SU-DHL-6 (cell line): Measurements from ENCODE around the gene CGB8.

Experiments
- H2AFZ ChIP-seq: fragments of 200-600 bp; sonication (generic); 2 replicates; pipeline ENCODE4 v1.6.1; 2014; ENCODE audit warnings: low read depth, mild to moderate bottlenecking, moderate library complexity, mixed read lengths, antibody characterized with exemption, low read length; ENCODE audit not compliant: severe bottlenecking
- H3F3A ChIP-seq: fragments of 200-600 bp; shearing (Covaris generic); 2 replicates; pipeline ENCODE4 v1.6.0; 2016; ENCODE audit warnings: antibody characterized with exemption, mild to moderate bottlenecking; ENCODE audit not compliant: insufficient read depth
- H3K27ac ChIP-seq: fragments of 200-600 bp; sonication (generic); 2 replicates; pipeline ENCODE4 v1.5.1; 2016; ENCODE audit warnings: low read depth, mild to moderate bottlenecking, low read length, moderate library complexity, mixed read lengths
- H3K27me3 ChIP-seq: fragments of 200-600 bp; sonication (generic), shearing (Covaris generic); 2 replicates; pipeline ENCODE4 v1.6.0; 2014; ENCODE audit warnings: mild to moderate bottlenecking, low read length
- H3K36me3 ChIP-seq: fragments of 200-600 bp; sonication (generic); 2 replicates; pipeline ENCODE4 v1.6.1; 2014; ENCODE audit warnings: mild to moderate bottlenecking, low read length, mixed read lengths
- H3K4me2 ChIP-seq: fragments of 300-600, 200-600 bp; shearing (Covaris generic), sonication (generic); 2 replicates; pipeline ENCODE4 v1.6.0; 2014; ENCODE audit warnings: low read length, low read depth, mild to moderate bottlenecking; ENCODE audit not compliant: poor library complexity, severe bottlenecking
- H3K4me3 ChIP-seq: fragments of 200-600 bp; sonication (generic); 2 replicates; pipeline ENCODE4 v1.5.1; 2014; ENCODE audit warnings: antibody characterized with exemption, low read length, mild to moderate bottlenecking, mixed read lengths; ENCODE audit not compliant: insufficient read depth, poor library complexity, severe bottlenecking
- H3K79me2 ChIP-seq: fragments of 200-600 bp; sonication (generic); 2 replicates; pipeline ENCODE4 v1.6.1; 2014; ENCODE audit warnings: mild to moderate bottlenecking, low read length, moderate library complexity; ENCODE audit not compliant: insufficient read depth
- H3K9ac ChIP-seq: fragments of 200-600 bp; sonication (generic); 2 replicates; pipeline ENCODE4 v1.7.0; 2014; ENCODE audit warnings: mild to moderate bottlenecking, low read length
- H3K9me2 ChIP-seq: fragments of 200-600 bp; sonication (generic); replicated peaks from 2 replicates; pipeline ENCODE4 v1.6.1; 2014; ENCODE audit warnings: low read length; ENCODE audit not compliant: insufficient read depth
- H3K9me3 ChIP-seq: fragments of 200-600 bp; sonication (generic); 2 replicates; pipeline ENCODE4 v1.6.1; 2014; ENCODE audit warnings: low read length, mixed read lengths; ENCODE audit not compliant: insufficient read depth
- H4K20me1 ChIP-seq: fragments of 200-600 bp; sonication (generic); 2 replicates; pipeline ENCODE4 v1.6.1; 2014; ENCODE audit warnings: low read depth, mild to moderate bottlenecking, antibody characterized with exemption, low read length, moderate library complexity, mixed read lengths
- CTCF ChIP-seq: fragments of 200-600 bp; sonication (generic); IDR thresholded peaks from one replicate; pipeline ENCODE4 v1.5.1; 2017; ENCODE audit warnings: antibody characterized with exemption, mild to moderate bottlenecking, low read length, moderate library complexity; ENCODE audit not compliant: insufficient read depth, poor library complexity, severe bottlenecking
- EZH2phosphoT487 ChIP-seq: fragments of 200-600 bp; sonication (generic), shearing (Covaris generic); conservative IDR thresholded peaks from 2 replicates; pipeline ENCODE4 v1.6.1; 2018; ENCODE audit warnings: mild to moderate bottlenecking, antibody characterized with exemption, low read length, moderate library complexity, mixed read lengths

CGB8 gene

GRCh38 chr19:49017041-49017665 is 31.8 kb downstream of the CGB8 start, which contains the start of gene LHB:
Gene LHB (minus strand): TSS chr19:49017091. CDS start chr19:49017081, 10 bp downstream.
- peak within 1 kb of the TSS; percentile 32; the same call in 1 of the 2 replicates for H3K9ac ChIP-seq
- no peak within 1 kb of the TSS for H2AFZ ChIP-seq
- H3K9me2 ChIP-seq = no peaks in the 10 kb centered on the region
- no peaks in the 10 kb centered on the region for H3K36me3 ChIP-seq
- no peaks in the 10 kb centered on the region for H4K20me1 ChIP-seq
- TF ChIP-seq CTCF = no peak
- TF ChIP-seq EZH2phosphoT487 = no peak
- H3K27me3 ChIP-seq = no peaks in the 10 kb centered on the region
- no peak within 1 kb of the TSS for H3K27ac ChIP-seq
- H3K79me2 ChIP-seq = no peaks in the 10 kb centered on the region
- H3K4me2 ChIP-seq = peak within 1 kb of the TSS; percentile 48
- H3F3A ChIP-seq = no peaks in the 10 kb centered on the region
- no peak within 1 kb of the TSS for H3K4me3 ChIP-seq
- H3K9me3 ChIP-seq = no peaks in the 10 kb centered on the region

- Histone ChIP-seq H3K27me3 (no peaks in the 10 kb centered on the region), H3K79me2 (no peaks in the 10 kb centered on the region), H3F3A (no peaks in the 10 kb centered on the region), H3K36me3 (no peaks in the 10 kb centered on the region), H3K27ac (no peak overlapping the region), H3K4me2 (no peak overlapping the region), H3K9ac (no peak overlapping the region), H2AFZ (no peak overlapping the region), H3K4me3 (no peak overlapping the region), H4K20me1 (no peaks in the 10 kb centered on the region), H3K9me3 (no peaks in the 10 kb centered on the region), H3K9me2 (no peaks in the 10 kb centered on the region)
- TF ChIP-seq EZH2phosphoT487 = no peak
- TF ChIP-seq CTCF = no peak
Observed at GRCh38 chr19:49016067-49016839, 32.7 kb downstream of the CGB8 start.

GRCh38 chr19:49014870-49015255 is 34.0 kb downstream of the CGB8 start:
- Histone ChIP-seq H2AFZ (no peak overlapping the region), H3K36me3 (no peaks in the 10 kb centered on the region), H3K9me3 (no peaks in the 10 kb centered on the region), H3K4me3 (no peak overlapping the region), H3K27ac (no peak overlapping the region), H3K27me3 (no peaks in the 10 kb centered on the region), H3K4me2 (no peak overlapping the region), H4K20me1 (no peaks in the 10 kb centered on the region), H3F3A (no peaks in the 10 kb centered on the region), H3K79me2 (no peaks in the 10 kb centered on the region), H3K9ac (no peak overlapping the region), H3K9me2 (no peaks in the 10 kb centered on the region)
- TF ChIP-seq EZH2phosphoT487 (no peak), CTCF (no peak)
